ENCODE data around the gene PARP14. TPM values are rescaled to one million over a fixed set of nuclear protein-coding genes. Genes with fewer than 3 reads are reported as not detected.

Gene PARP14
- total and polyA plus RNA-seq, 10 of the 15 experiments (the other 5 are each of a cell fraction or from before 2014, with no cell fraction given), result 21.6 to 189 (median 92.7) TPM

DNA sequence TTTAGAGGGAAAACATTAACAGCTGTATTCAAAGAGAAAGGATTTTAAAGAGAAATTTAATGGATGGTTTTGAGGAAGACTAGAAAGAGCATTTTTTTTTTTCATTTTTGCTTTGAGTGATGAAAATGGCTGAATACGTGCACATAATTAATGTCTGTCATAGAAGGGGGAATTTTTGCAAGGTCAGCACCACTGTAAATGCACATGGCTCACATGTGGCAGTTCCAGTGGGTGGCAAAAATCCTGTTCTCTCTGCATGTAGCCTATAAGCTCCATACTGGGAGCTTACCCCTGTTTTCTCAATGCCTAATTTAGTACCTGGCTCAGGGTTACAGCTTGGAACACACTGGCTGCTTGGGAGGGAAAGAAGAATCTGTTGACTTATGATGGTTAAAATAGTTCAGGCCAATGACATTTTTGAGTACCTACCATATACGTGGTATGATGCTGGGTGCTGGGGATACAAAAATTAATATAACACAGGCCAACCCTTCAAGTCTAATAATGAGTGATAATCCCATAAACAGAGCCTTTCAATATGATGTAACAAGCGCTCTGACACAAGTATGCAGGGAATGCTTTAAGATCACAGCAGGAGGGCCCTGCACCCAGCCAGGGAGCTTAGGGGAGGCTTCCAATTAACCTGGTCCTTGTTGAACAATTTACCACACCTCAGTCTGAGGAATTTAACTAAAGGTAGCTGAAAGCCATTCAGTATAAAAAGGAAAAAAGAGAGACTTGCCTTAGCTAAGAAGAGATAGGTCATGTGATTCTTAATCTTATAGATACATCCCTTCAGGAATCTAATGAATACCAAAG, 80.0 kb downstream of the PARP14 start (continued):
- no peak for TF ChIP-seq CHD2 (IDR thresholded peaks at IDR 0.05; ENCODE audit: borderline replicate concordance, low read depth, low read length)
- TF ChIP-seq CEBPB (IDR thresholded peaks at IDR 0.05; ENCODE audit: borderline replicate concordance in 1 of 2, low read depth in 2 of 2, low read length in 2 of 2), result no peak
- TF ChIP-seq SMAD1 (IDR thresholded peaks at IDR 0.05; ENCODE audit: low read depth, partially characterized antibody), result no peak
- no peak for TF ChIP-seq CEBPZ (IDR thresholded peaks at IDR 0.05; ENCODE audit: low read depth, low read length)
- TF ChIP-seq CBFB (IDR thresholded peaks at IDR 0.05; ENCODE audit: low read depth), result no peak
- TF ChIP-seq ZNF274 (IDR thresholded peaks at IDR 0.05; ENCODE audit: insufficient read depth, insufficient read length), result no peak

DNA sequence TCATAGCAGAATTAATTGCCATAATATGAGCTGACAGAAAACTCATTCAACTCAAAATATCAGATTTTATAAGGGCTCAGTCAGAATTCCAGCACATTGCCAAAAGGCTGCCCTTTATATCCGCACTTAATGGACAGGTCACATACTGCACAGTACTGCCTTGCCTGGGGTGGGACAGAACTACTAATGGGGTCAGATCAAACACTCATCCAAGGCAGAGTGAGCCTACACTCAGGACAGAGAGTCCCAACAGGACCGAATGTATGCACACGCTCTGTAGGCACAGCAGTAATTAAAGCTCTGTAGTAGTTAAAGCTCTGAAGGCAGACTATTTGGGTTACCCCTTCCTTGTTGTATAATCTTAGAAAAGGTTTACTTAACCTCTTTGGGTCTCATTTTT, 85.8 kb downstream of the PARP14 start:
- intact Hi-C loops (cut with micrococcal nuclease; ENCODE audit: unreplicated experiment), result no loop called here
- Histone ChIP-seq H3K79me2 (ENCODE audit: control insufficient read depth, insufficient read depth, low read length) (no peaks in the 10 kb centered on the region), H3K9me3 (replicated peaks; ENCODE audit: control insufficient read depth, insufficient read depth, low read length) (no peaks in the 10 kb centered on the region), H3K27me3 (replicated peaks in 1 of 2; ENCODE audit: control insufficient read depth in 2 of 2, insufficient read depth in 2 of 2, low read length in 1 of 2) (no peaks in the 10 kb centered on the region), H3K4me3 (no peak overlapping the region), H2AFZ (ENCODE audit: control insufficient read depth, low read depth, low read length) (no peak overlapping the region), H3K27ac (ENCODE audit: control insufficient read depth, insufficient read depth) (no peak overlapping the region), H4K20me1 (ENCODE audit: control insufficient read depth, insufficient read depth) (no peaks in the 10 kb centered on the region), H3K4me2 (ENCODE audit: control insufficient read depth, insufficient read depth) (no peak overlapping the region), H3K4me1 (ENCODE audit: control insufficient read depth, insufficient read depth, low read length) (no peaks in the 10 kb centered on the region), H3K9ac (ENCODE audit: control insufficient read depth, insufficient read depth, low read length) (no peak overlapping the region), H3K36me3 (ENCODE audit: control insufficient read depth in 2 of 2, insufficient read depth in 2 of 2, low read length in 1 of 2) (no peaks in the 10 kb centered on the region)
- in situ Hi-C loops (cut with MboI), result no loop called here
- FAIRE-seq, result no peak
- WGBS (ENCODE audit: insufficient coverage, insufficient replicate concordance, low lambda C conversion rate, missing lambda C conversion rate), result 97% methylated on average over 3 of the region's 3 CpGs
- CTCF ChIA-PET, result interaction anchor here (1.0 to 2.4 kb wide), 3 partner anchors 10 to 360 kb away, joined by 3 to 16 read pairs (median 3); no protein-coding TSS in a partner anchor
- TF ChIP-seq, protein P1, sequence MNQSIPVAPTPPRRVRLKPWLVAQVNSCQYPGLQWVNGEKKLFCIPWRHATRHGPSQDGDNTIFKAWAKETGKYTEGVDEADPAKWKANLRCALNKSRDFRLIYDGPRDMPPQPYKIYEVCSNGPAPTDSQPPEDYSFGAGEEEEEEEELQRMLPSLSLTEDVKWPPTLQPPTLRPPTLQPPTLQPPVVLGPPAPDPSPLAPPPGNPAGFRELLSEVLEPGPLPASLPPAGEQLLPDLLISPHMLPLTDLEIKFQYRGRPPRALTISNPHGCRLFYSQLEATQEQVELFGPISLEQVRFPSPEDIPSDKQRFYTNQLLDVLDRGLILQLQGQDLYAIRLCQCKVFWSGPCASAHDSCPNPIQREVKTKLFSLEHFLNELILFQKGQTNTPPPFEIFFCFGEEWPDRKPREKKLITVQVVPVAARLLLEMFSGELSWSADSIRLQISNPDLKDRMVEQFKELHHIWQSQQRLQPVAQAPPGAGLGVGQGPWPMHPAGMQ (IDR thresholded peaks at IDR 0.05; ENCODE audit: borderline replicate concordance), result no peak
- no peak for TF ChIP-seq STAT1 (conservative IDR thresholded peaks at IDR 0.05)
- TF ChIP-seq TBL1XR1 (IDR thresholded peaks at IDR 0.05; ENCODE audit: low read depth, low read length), result no peak
- BruUV-seq (replicated peaks), result no TSS peak
- POLR2A ChIA-PET, result no interaction called here
- RAD21 ChIA-PET (ENCODE audit: unreplicated experiment), result interaction anchor here (0.9 kb wide), 1 partner anchor 8 kb away, joined by 3 read pairs; no protein-coding TSS in a partner anchor
- SMC1A ChIA-PET (ENCODE audit: uncharacterized antibody, unreplicated experiment), result interaction anchor here (0.6 kb wide), 1 partner anchor 11 kb away, joined by 4 read pairs; no protein-coding TSS in a partner anchor
- no peak for ATAC-seq
- DNase-seq (ENCODE audit: low read depth, low spot score), result no peak

Measured in GM12878 (cell line).